IMR-90 (cell line): ENCODE measurements around the gene RANBP3. TPM values are rescaled to one million over a fixed set of nuclear protein-coding genes. Genes with fewer than 3 reads are reported as not detected.

Experiments used
- ATAC-seq: fragments of 200-7000 bp; cut with Tn5 transposase; 2 replicates; pipeline ENCODE4 v1.9.1; 2020; ENCODE audit warnings: low read depth, mild to moderate bottlenecking, moderate library complexity
- BruUV-seq: library from RNA; stranded (reverse); fragments of 400-500 nt; replicated peaks from 2 replicates; lab custom pipeline; 2021; lab: Mats Ljungman, UMichigan
- CTCF ChIA-PET: fragments of 300-600 bp; formaldehyde crosslinking; extraction: SDS; loops from one replicate; lab custom pipeline; 2021; ENCODE audit warnings: antibody characterized with exemption; lab: Yijun Ruan, JAX
- POLR2A ChIA-PET: fragments of 300-600 bp; sonication (Branson Sonifier 250); formaldehyde crosslinking; loops from one replicate; lab custom pipeline; 2022; ENCODE audit warnings: antibody characterized with exemption; ENCODE audit not compliant: unreplicated experiment; lab: Charles Lee
- DNase-seq: peaks from one replicate; pipeline ENCODE4 v3.0.0; 2013
- H2AFZ ChIP-seq: replicated peaks from 2 replicates; pipeline ENCODE3; 2013; ENCODE audit warnings: low read length, mild to moderate bottlenecking; ENCODE audit not compliant: poor library complexity
- H2AK5ac ChIP-seq: 2 replicates; pipeline ENCODE4 v1.6.1; 2013; ENCODE audit warnings: low read depth, low read length, inconsistent platforms
- H2AK9ac ChIP-seq: replicated peaks from 2 replicates; pipeline ENCODE3; 2013; ENCODE audit warnings: mild to moderate bottlenecking, low read depth, low read length, moderate library complexity; ENCODE audit not compliant: poor library complexity
- H2BK120ac ChIP-seq: 2 replicates; pipeline ENCODE4 v1.6.1; 2013; ENCODE audit warnings: low read depth, low read length, inconsistent platforms
- H2BK15ac ChIP-seq: 3 replicates; pipeline ENCODE4 v1.6.1; 2013; ENCODE audit warnings: low read depth, low read length, inconsistent platforms
- H2BK20ac ChIP-seq: 2 replicates; pipeline ENCODE4 v1.6.1; 2013; ENCODE audit warnings: low read depth, mild to moderate bottlenecking, inconsistent platforms, low read length, moderate library complexity
- H2BK5ac ChIP-seq: 2 replicates; pipeline ENCODE4 v1.6.1; 2013; ENCODE audit warnings: mild to moderate bottlenecking, low read depth, low read length, inconsistent platforms; ENCODE audit not compliant: poor library complexity, severe bottlenecking
- H3K14ac ChIP-seq: replicated peaks from 2 replicates; pipeline ENCODE4 v1.6.1; 2013; ENCODE audit warnings: low read depth, low read length, inconsistent platforms
- H3K18ac ChIP-seq: 2 replicates; pipeline ENCODE4 v1.6.1; 2013; ENCODE audit warnings: low read depth, low read length, control low read depth
- H3K23ac ChIP-seq: 2 replicates; pipeline ENCODE4 v1.6.1; 2013; ENCODE audit warnings: low read depth, low read length, inconsistent platforms
- H3K27ac ChIP-seq: 2 replicates; pipeline ENCODE4 v1.5.1; 2013; ENCODE audit warnings: mild to moderate bottlenecking, control low read depth, low read length; ENCODE audit not compliant: insufficient read depth
- H3K27me3 ChIP-seq: 2 replicates; pipeline ENCODE4 v1.6.1; 2013; ENCODE audit warnings: low read length; ENCODE audit not compliant: control insufficient read depth, insufficient read depth
- H3K36me3 ChIP-seq: 2 replicates; pipeline ENCODE4 v1.6.1; 2013; ENCODE audit warnings: low read length, mixed read lengths; ENCODE audit not compliant: control insufficient read depth, insufficient read depth
- H3K4ac ChIP-seq: 2 replicates; pipeline ENCODE4 v1.6.1; 2013; ENCODE audit warnings: low read depth, low read length, inconsistent platforms
- H3K4me1 ChIP-seq: 2 replicates; pipeline ENCODE4 v1.6.1; 2013; ENCODE audit warnings: low read length, mixed read lengths; ENCODE audit not compliant: control insufficient read depth, insufficient read depth
- H3K4me2 ChIP-seq: 2 replicates; pipeline ENCODE4 v1.6.1; 2013; ENCODE audit warnings: low read depth, mild to moderate bottlenecking, control low read depth, low read length, moderate library complexity
- H3K4me3 ChIP-seq: 2 replicates; pipeline ENCODE4 v1.5.1; 2013; ENCODE audit warnings: low read depth, mild to moderate bottlenecking, control low read depth, low read length, moderate library complexity; ENCODE audit not compliant: insufficient read depth
- H3K56ac ChIP-seq: 2 replicates; pipeline ENCODE4 v1.6.1; 2013; ENCODE audit warnings: low read length, inconsistent platforms; ENCODE audit not compliant: insufficient read depth; ENCODE audit errors: extremely low read depth
- H3K79me1 ChIP-seq, 2 experiments: 2 replicates each; pipeline ENCODE4 v1.6.1; 2013; ENCODE audit warnings: low read length in 2 of 2, inconsistent platforms in 1 of 2, low read depth in 1 of 2
- H3K9ac ChIP-seq: 2 replicates; pipeline ENCODE4 v1.6.1; 2013; ENCODE audit warnings: low read depth, low read length, control low read depth
- H3K9me1 ChIP-seq: 2 replicates; pipeline ENCODE4 v1.6.1; 2013; ENCODE audit warnings: low read length, inconsistent platforms; ENCODE audit not compliant: insufficient read depth
- H3K9me3 ChIP-seq: 2 replicates; pipeline ENCODE4 v1.6.1; 2013; ENCODE audit warnings: low read length; ENCODE audit not compliant: control insufficient read depth, insufficient read depth
- H4K20me1 ChIP-seq: 2 replicates; pipeline ENCODE4 v1.6.1; 2013; ENCODE audit warnings: low read length, inconsistent platforms; ENCODE audit not compliant: insufficient read depth
- H4K5ac ChIP-seq: 2 replicates; pipeline ENCODE4 v1.6.1; 2013; ENCODE audit warnings: mild to moderate bottlenecking, low read depth, low read length, control low read depth
- H4K8ac ChIP-seq, 2 experiments: 2 replicates each; pipeline ENCODE4 v1.6.1; 2013; ENCODE audit warnings: low read depth in 2 of 2, low read length in 2 of 2, control low read depth in 1 of 2, inconsistent platforms in 1 of 2
- H4K91ac ChIP-seq: 2 replicates; pipeline ENCODE4 v1.6.1; 2013; ENCODE audit warnings: low read depth, low read length, inconsistent platforms; ENCODE audit not compliant: insufficient read depth
- BHLHE40 ChIP-seq: fragments of 150-350 bp; IDR thresholded peaks from 2 replicates; pipeline ENCODE4 v1.6.1; 2016; ENCODE audit warnings: mild to moderate bottlenecking, low read depth, low read length
- MAZ ChIP-seq: IDR thresholded peaks from 2 replicates; pipeline ENCODE4 v1.6.1; 2012; ENCODE audit warnings: low read depth, mild to moderate bottlenecking, low read length, improper control_type of control experiment, moderate library complexity, borderline replicate concordance
- POLR2A ChIP-seq: IDR thresholded peaks from 2 replicates; pipeline ENCODE4 v1.6.1; 2012; ENCODE audit warnings: mild to moderate bottlenecking, low read depth, low read length
- RFX5 ChIP-seq: IDR thresholded peaks from 2 replicates; pipeline ENCODE4 v1.8.0; 2012; ENCODE audit warnings: low read depth, mild to moderate bottlenecking, low read length, moderate library complexity
- WGBS, 2 experiments: methylation state at CpG; one replicate each; pipeline versions ENCODE4 v1.1.5 to v1.1.7; 2013; ENCODE audit warnings: missing lambda C conversion rate in 2 of 2; ENCODE audit not compliant: insufficient read length in 1 of 2; ENCODE audit errors: extremely low coverage in 2 of 2; 5-methylcytosine and 5-hydroxymethylcytosine counted together
- dilution Hi-C: fragments of 300-500 bp; cut with HindIII; formaldehyde crosslinking; loops from one replicate; pipeline ENCODE4 v1.14.3; 2018; ENCODE audit warnings: low sequenced_read_pairs; ENCODE audit not compliant: unreplicated experiment
- in situ Hi-C: fragments of 300-500 bp; cut with MboI; formaldehyde crosslinking; loops from 3 replicates; pipeline ENCODE4 v1.14.3; 2019; ENCODE audit warnings: low sequenced_read_pairs, inconsistent platforms, mixed read lengths
- intact Hi-C: fragments of 100-400 bp; cut with micrococcal nuclease; formaldehyde crosslinking; loops from 2 replicates; pipeline ENCODE4 v1.10.0; 2022
- polyA plus RNA-seq, 3 experiments: library from polyadenylated mRNA; depleted of rRNA; stranded (reverse); fragments of >200 nt; gene quantifications; 2 replicates each; pipeline ENCODE4 v1.2.3, GENCODE V29; 2012; ENCODE audit warnings: low replicate concordance in 1 of 3
- total RNA-seq: library from RNA; depleted of rRNA; stranded (reverse); fragments of >200 nt; gene quantifications from 2 replicates; pipeline ENCODE4 v1.2.3, GENCODE V29; 2012
- TF ChIP-seq, protein P1 (sequence below): fragments of 150-350 bp; IDR thresholded peaks from 2 replicates; pipeline ENCODE4 v1.6.1; 2016; ENCODE audit warnings: low read depth, mild to moderate bottlenecking, low read length, moderate library complexity, borderline replicate concordance

Gene RANBP3
- total and polyA plus RNA-seq, 2 of the 4 experiments (the other 2 are of a cell fraction) = 42.5 to 111 TPM

DNA sequence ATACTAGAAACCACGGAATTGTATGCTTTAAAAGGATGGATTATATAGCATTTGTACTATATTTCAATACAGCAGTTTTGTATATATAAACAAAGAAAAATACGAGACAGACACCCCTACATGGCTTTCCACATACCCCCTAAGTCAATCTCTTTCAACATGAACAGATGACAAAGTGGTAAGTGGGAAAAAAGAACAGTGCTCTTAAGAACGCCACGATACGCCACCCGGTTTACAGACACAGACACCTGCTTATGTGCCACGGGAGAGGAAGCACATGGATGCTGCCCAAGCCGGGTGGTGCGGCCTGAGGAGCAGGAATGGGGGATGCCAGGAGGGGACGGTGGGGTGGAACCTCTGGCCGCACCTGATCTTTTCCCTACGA, 55.8 kb downstream of the RANBP3 start:
- Histone ChIP-seq H3K4me1 (peaks cover 1% of the 10 kb centered on the region; the same call in 1 of the 2 replicates), H3K14ac (no peak overlapping the region), H3K4me3 (no peak overlapping the region), H2AK9ac (no peak overlapping the region), H2BK5ac (no peak overlapping the region), H2AFZ (no peak overlapping the region), H4K20me1 (no peaks in the 10 kb centered on the region; the same call in 1 of the 2 replicates), H2BK20ac (no peak overlapping the region), H2BK15ac (no peak overlapping the region), H3K79me1 (peaks cover 4 to 10% of the 10 kb centered on the region in 2 experiments; a peak in 2 of 4 replicates), H4K5ac (no peak overlapping the region), H3K9me3 (no peaks in the 10 kb centered on the region), H2BK120ac (no peak overlapping the region), H2AK5ac (no peak overlapping the region), H3K4ac (no peak overlapping the region), H4K8ac (no peak overlapping the region), H3K56ac (no peak overlapping the region), H3K27ac (no peak overlapping the region), H3K4me2 (no peak overlapping the region), H3K23ac (no peak overlapping the region), H3K9me1 (0 out of 2 replicates have a peak, but pooled peaks cover 2% of the 10 kb centered on the region), H3K27me3 (no peaks in the 10 kb centered on the region), H4K91ac (no peak overlapping the region), H3K36me3 (peaks cover 88% of the 10 kb centered on the region), H3K9ac (no peak overlapping the region), H3K18ac (no peak overlapping the region)
- whole genome bisulfite sequencing, 2 experiments = 78% methylated on average over 3 of the region's 12 CpGs; no CpG with 5 or more reads in 1 of the 2 experiments
- in situ Hi-C loops = no loop called here
- CTCF ChIA-PET = no interaction called here
- BruUV-seq = no TSS peak
- dilution Hi-C loops = no loop called here
- TF ChIP-seq POLR2A (no peak), MAZ (no peak), RFX5 (no peak), BHLHE40 (no peak)
- TF ChIP-seq, protein P1, sequence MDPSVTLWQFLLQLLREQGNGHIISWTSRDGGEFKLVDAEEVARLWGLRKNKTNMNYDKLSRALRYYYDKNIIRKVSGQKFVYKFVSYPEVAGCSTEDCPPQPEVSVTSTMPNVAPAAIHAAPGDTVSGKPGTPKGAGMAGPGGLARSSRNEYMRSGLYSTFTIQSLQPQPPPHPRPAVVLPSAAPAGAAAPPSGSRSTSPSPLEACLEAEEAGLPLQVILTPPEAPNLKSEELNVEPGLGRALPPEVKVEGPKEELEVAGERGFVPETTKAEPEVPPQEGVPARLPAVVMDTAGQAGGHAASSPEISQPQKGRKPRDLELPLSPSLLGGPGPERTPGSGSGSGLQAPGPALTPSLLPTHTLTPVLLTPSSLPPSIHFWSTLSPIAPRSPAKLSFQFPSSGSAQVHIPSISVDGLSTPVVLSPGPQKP = no peak
- DNase-seq = no peak
- POLR2A ChIA-PET = no interaction called here
- intact Hi-C loops = no loop called here
- ATAC-seq = no peak
